ENCODE results near the gene MAU2.

MAU2 gene

GRCh38 chr19:19355606-19356139, 35.0 kb downstream of the MAU2 start:
- H3K27me3 ChIP-seq (ENCODE audit: low read depth, low read length), result no peaks in the 10 kb centered on the region
- TF ChIP-seq CTCF (IDR thresholded peaks at IDR 0.05; ENCODE audit: low read depth, low read length) (no peak), EZH2phosphoT487 (IDR thresholded peaks at IDR 0.05; ENCODE audit: low read depth) (no peak)
- H3K9me3 ChIP-seq (ENCODE audit: insufficient read depth, low read length), result no peaks in the 10 kb centered on the region
- no peaks in the 10 kb centered on the region for H3K79me2 ChIP-seq (ENCODE audit: low read length)
- H4K20me1 ChIP-seq (ENCODE audit: insufficient read depth, low read length), result no peaks in the 10 kb centered on the region
- H3K36me3 ChIP-seq (replicated peaks; ENCODE audit: low read depth, low read length), result peaks cover 53% of the 10 kb centered on the region
- no peak overlapping the region for H2AFZ ChIP-seq (ENCODE audit: low read depth, low read length)
- H3K4me2 ChIP-seq (ENCODE audit: low read length), result no peak overlapping the region
- no peaks in the 10 kb centered on the region for H3K4me1 ChIP-seq (ENCODE audit: low read length)
- no peak overlapping the region for H3K27ac ChIP-seq (ENCODE audit: low read length)
- no peak overlapping the region for H3K4me3 ChIP-seq (ENCODE audit: low read length)
- no peak overlapping the region for H3K9ac ChIP-seq (ENCODE audit: low read length)

- H3K79me2 ChIP-seq (ENCODE audit: low read length), result no peaks in the 10 kb centered on the region
- H3K27ac ChIP-seq (ENCODE audit: low read length), result no peak overlapping the region
- peaks cover 50% of the 10 kb centered on the region for H3K36me3 ChIP-seq (replicated peaks; ENCODE audit: low read depth, low read length)
- peaks cover 7% of the 10 kb centered on the region for H3K4me1 ChIP-seq (ENCODE audit: low read length)
- H3K27me3 ChIP-seq (ENCODE audit: low read depth, low read length), result no peaks in the 10 kb centered on the region
- H3K4me2 ChIP-seq (ENCODE audit: low read length), result no peak overlapping the region
- H3K9ac ChIP-seq (ENCODE audit: low read length), result no peak overlapping the region
- no peak for TF ChIP-seq EZH2phosphoT487 (IDR thresholded peaks at IDR 0.05; ENCODE audit: low read depth)
- no peak for TF ChIP-seq CTCF (IDR thresholded peaks at IDR 0.05; ENCODE audit: low read depth, low read length)
- H2AFZ ChIP-seq (ENCODE audit: low read depth, low read length), result no peak overlapping the region
- H3K9me3 ChIP-seq (ENCODE audit: insufficient read depth, low read length), result no peaks in the 10 kb centered on the region
- H4K20me1 ChIP-seq (ENCODE audit: insufficient read depth, low read length), result no peaks in the 10 kb centered on the region
- H3K4me3 ChIP-seq (ENCODE audit: low read length), result no peak overlapping the region
Measured at GRCh38 chr19:19356500-19356899, 35.9 kb downstream of the MAU2 start.

GRCh38 chr19:19356901-19357566, 36.4 kb downstream of the MAU2 start:
- H4K20me1 ChIP-seq (ENCODE audit: insufficient read depth, low read length), result no peaks in the 10 kb centered on the region
- H3K36me3 ChIP-seq (replicated peaks; ENCODE audit: low read depth, low read length), result peaks cover 49% of the 10 kb centered on the region
- no peak overlapping the region for H3K4me2 ChIP-seq (ENCODE audit: low read length)

More at GRCh38 chr19:19356901-19357566, 36.4 kb downstream of the MAU2 start:
- H3K9ac ChIP-seq (ENCODE audit: low read length), result no peak overlapping the region
- no peaks in the 10 kb centered on the region for H3K27me3 ChIP-seq (ENCODE audit: low read depth, low read length)
- H3K4me3 ChIP-seq (ENCODE audit: low read length), result no peak overlapping the region
- no peaks in the 10 kb centered on the region for H3K9me3 ChIP-seq (ENCODE audit: insufficient read depth, low read length)
- no peak for TF ChIP-seq CTCF (IDR thresholded peaks at IDR 0.05; ENCODE audit: low read depth, low read length)
- peaks cover 7% of the 10 kb centered on the region for H3K4me1 ChIP-seq (ENCODE audit: low read length)
- no peak overlapping the region for H2AFZ ChIP-seq (ENCODE audit: low read depth, low read length)
- H3K27ac ChIP-seq (ENCODE audit: low read length), result no peak overlapping the region
- H3K79me2 ChIP-seq (ENCODE audit: low read length), result no peaks in the 10 kb centered on the region

All from OCI-LY3 (cell line).